Measurements from ENCODE around the gene HEG1.

The HEG1 gene

DNA sequence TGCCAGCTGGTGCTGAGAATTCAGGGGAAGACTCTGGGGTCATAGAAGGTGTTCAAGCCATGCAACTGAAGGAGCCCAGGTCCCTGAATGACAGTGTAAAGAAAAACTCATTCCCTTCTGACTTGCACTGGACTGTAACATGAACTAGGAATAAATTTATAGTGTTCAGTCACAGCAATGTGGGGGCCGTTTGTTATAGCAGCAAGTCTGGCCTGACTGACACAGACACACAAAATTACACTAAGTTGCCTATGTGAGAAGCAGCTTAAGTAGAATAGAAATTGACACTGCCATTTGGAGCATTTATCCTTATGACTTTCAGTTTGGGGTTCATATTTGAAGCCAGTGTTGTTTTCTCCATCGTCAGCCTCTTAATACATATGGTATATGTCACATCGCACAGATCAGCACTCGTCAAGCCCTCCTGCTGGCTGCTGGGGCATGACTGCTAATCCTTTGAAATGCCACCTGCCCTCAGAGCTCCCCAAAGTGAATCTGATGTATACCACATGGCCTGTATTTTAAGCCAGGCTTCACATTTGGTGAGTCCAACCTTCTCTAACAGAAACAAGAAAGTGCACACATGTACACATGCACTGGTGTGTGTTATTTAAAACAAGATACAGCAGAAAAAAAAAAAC lies 17.1 kb upstream of the HEG1 start:
- FAIRE-seq: no peak

DNA sequence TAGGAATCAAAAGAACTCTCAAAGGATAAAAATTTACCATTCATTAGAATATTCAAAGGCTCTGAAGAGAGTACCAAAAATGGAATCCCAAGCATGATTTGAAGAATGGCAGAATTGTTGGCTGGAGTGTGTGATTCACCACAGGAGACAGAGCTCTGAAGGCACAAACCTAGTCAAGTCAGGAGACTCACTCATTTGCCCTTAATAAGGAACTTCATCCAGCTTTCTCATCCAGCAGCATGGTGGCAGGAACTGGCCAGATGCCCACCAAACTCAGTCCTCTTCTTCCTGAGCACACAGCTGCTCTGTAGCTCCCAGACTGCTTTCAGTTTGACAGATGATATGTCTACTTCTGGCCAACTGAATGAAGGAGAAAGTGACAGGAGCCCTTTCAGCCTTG lies 16.5 kb upstream of the HEG1 start:
- no peak for DNase-seq (ENCODE audit: low spot score)
- no peak for FAIRE-seq

More for the DNA sequence above, 17.1 kb upstream of the HEG1 start:
- no peak for DNase-seq (ENCODE audit: low spot score)

DNA sequence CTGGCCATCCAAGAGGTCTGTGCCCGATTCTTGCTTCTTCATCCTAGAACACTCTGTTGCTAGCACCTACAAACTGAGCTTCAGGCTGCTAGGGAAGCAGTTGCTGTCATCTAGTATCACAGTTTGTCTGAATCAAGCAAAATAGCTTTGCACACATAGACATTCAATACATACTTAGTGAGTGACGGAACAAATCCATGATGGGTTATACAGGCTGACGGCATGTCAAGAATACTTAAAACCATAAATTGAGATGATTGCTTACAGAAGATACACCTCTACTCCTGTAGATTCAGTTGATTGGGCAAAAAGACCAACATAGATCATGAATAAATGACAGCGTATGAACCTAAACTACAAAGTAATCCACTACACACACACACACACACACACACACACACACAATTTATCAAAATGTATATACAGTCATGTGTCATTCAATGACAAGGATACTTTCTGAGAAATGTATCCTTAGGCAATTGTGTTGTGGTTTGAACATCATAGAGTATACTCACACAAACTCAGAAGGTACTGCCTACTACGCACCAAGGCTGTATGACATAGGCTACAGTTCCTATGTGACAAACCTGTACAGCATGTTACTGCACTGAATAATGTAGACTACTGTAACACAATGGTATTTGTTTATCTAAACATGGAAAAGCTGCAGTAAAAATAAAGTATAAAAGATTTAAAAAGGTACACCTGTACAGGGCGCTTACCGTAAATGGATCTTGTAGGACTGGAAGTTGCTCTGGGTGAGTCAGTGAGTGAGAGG lies 14.4 kb upstream of the HEG1 start:
- DNase-seq (ENCODE audit: low spot score) (no peak), FAIRE-seq (no peak)

DNA sequence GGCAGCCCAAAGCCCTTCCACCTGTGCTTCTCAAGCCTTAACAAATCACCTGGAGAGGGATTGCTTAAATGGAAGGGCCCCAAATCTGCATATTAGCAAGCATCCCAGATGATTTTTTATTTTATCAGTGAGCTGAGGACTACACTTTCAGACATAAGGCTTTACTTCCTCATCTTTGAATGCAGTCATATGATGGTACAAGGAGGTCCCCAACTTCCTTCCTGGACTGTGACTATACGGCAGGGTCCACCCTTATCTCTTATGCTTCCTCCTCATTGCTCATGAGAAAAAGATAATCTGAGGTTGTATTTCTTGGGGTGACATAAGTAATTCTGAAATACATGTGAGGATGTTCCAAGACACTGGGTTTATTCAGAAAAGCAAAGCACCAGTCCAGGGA lies 13.7 kb upstream of the HEG1 start:
- no peak for FAIRE-seq
- DNase-seq (ENCODE audit: low spot score): no peak

DNA sequence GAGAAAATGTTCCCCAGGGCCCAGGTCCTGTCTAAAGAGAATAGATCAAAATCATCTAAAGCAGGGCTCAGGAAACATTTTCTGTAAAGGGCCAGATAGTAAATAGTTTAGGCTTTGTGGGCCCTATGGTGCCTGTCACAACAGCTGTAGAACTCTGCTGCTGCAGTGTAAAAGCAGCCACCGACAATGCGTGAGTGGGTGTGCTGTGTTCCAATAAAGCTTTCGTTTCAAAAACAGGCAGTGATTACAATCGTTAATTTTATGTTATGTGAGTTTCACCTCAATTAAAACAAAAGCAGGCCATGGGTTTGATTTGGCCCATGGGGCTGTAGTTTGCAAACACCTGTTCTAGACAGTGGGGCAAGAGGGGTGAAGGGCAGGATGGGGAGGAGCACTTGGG lies 12.5 kb upstream of the HEG1 start:
- FAIRE-seq: no peak
- no peak for DNase-seq (ENCODE audit: low spot score)

DNA sequence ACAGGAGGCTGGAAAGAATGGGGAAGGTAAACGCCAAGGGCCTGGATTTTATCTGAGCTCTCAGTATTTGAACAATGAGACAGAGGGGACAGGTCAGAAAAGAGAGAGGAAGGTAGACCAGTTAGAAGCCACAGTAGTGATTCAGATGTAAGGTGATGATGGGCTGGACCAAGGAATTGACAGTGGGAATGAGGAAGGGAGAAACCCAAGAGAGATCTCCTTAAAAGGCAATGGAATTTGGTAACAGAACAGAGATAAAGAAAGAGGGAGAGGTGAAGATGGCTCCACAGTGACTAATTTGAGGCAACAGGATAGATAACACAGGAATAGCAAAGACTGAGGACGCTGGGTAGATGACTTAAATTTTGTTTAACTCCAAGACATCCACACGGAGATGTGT lies 11.4 kb upstream of the HEG1 start:
- FAIRE-seq: no peak
- peak; percentile 41 for DNase-seq (ENCODE audit: low spot score)

DNA sequence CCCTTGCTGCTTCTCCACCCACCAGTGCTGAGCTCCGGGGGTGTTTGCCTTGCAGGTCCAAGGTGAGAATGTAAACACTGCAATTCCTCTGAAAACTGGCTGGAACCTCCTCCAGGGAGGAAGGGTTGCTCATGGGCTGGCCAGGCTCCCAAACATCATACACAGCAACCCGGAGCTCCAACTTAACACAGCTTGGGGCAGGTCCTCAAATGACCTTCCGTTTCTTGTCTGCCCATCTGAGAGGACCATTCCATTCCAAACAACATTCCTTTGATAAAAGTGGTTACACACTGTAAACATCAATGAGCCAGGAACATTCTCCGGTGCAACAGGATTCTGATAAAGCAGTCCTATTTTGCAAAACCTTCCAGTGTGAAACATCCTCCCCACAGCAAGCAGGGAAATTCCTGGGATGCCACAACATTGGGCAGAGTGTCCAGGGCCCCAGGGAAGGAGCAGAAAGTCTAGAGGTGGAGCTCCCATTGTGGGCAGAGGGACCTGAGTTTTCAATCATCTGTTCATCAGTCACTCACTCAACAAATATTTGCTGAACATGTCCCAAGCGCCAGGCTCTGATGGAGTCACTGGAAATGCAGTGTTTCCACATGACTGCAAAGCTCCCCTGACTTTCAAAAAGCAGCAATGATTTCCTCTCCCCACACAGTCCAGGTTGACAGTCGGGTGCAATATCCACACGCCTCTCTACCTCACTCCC lies 7.3 kb upstream of the HEG1 start:
- FAIRE-seq: peak; percentile 88
- peak; percentile 96 for DNase-seq (ENCODE audit: low spot score)

DNA sequence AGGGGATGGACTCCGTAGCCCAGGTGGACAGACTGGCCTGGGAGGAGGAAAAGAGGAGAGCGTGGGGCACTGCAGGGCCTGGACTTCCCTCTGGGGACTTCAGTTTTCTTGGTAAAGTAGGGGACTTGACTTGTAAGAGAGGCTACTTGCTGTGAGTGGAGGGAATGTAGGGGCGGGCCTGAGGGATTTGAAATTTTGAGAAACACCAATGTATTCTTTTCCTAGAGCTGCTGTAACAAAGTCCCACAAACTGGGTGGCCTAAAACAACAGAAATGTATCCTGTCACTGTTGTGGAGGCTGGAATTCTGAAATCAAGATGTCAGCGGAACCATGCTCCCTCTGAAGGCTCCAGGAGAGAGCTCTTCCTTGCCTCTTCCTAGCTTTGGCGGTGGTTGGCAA lies 5.8 kb upstream of the HEG1 start:
- FAIRE-seq (no peak), DNase-seq (ENCODE audit: low spot score) (no peak)

DNA sequence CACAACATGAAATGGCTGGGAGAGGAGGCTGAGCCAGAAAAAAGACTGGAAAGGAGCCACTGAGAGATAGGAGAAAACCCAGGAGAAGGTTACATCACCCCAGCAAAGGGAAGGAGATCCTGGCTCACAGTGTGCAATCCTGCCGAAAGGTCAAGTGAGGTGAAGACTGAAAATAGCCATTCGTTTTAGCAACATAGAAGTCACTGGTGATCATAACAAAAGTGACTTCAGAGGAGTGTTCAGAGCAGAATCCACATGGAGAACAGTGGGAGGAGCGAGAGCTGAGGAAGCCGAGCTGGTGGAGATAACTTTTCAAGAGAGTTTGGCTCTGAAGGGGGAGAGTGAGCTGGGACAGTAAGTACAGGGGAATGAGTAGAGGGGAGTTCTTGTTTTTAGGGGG lies 5.4 kb upstream of the HEG1 start:
- FAIRE-seq (no peak), DNase-seq (ENCODE audit: low spot score) (peak; percentile 27)

DNA sequence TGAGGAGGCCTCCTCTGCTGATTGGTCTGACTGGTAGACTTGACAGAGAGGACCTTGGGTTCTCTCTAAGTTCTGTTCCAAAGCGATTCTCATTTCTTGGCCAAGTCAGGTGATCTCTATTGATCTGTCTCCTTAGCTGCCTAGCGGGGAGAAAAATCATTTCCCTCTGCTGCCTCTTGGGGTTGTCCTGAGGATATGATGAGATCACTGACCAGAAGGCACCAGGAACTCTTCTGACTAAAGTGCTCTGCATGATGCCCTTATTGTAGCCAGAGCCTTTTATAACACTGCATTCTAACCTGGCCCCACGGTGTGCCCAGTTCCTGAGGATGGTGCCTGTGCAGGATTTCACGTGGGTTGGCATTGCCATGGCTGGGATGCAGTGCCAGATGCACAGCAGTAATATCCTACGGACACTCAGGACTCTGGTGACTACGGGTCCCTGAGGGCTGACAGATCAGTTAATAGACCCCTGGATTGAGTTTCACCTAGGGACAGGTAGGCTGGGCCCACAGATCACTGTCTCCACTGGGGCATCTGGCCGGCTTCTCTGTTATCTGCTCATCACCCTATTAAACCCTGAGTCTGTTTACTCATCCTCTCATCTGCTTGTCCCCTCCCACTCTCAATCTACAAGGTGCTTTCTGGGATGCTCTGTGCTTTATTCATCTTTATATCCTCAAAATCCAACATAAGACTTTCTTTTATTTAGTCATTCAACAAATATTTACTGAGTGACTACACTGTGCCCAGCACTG lies 3.9 kb upstream of the HEG1 start:
- FAIRE-seq (no peak), DNase-seq (ENCODE audit: low spot score) (no peak)

DNA sequence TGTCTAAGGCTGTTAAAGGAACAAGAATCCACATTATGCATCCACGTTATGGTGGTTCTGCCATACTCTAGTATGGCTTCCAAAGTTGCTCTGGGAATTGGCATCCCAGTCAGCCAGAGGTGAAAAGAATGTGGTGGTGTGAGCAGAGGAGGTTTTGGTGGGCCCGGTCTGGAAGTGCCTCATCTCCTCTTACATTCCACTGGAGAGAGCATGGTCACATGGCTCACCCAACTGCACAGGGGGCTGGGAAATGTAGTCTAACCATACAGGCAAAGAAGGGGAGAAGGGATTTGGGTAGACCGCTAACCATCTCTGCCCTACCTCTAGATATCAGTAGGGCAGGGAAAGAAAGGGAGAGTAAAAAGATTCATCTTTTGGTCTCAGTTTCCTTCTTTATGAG lies 3.2 kb upstream of the HEG1 start:
- DNase-seq (ENCODE audit: low spot score) (no peak), FAIRE-seq (no peak)

DNA sequence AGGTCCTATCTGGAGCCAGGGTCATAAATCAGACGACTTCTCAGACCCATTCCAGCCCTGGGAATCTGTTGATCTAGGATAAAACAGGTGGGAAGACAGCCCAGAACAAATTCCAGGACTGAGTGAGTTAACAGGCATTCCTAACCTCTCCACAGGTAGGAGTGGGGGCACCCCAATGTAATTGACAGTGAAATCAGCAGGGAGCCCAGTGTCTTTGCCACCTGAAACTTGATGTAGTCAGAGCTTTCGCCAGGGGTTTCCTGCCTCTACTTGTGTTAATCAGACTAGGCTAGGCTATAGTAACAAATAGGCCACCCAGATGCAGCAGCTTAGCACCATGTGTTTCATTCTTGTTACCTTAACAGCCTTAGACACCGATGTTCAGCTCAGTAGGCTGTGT lies 2.7 kb upstream of the HEG1 start:
- FAIRE-seq: no peak
- DNase-seq (ENCODE audit: low spot score): no peak

DNA sequence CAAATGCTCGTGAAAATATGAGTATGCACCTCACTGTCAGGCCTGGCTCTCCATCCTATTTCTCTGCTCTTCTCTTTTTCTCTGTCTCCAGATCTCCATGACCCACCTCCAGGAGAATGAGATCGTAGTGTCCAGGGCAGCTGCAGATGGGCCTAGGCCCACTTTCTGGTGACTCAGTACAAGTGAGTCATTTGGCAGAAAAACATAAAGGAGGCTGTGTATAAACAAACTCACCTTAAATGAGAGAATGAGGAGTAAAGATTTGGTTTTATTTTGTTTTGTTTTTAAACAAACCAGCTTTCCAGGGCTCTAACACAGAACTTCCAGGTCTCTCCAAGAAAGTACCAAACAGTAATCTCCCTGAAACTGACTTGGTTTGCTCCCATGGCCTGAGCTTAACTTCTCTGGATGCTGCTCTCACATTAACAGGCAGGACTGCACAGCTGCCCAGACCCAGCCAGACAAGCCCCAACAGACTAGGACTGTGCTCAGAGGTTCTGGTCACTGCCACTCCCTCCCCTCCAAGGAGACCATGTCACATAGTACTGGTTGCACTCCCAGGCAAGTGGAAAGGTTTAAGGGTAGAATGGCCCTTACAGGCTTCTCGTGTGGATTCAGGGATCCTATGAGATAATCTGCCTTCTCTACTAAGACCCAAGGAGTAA lies 1.5 kb upstream of the HEG1 start:
- FAIRE-seq (peak; percentile 35), DNase-seq (ENCODE audit: low spot score) (peak; percentile 36)

DNA sequence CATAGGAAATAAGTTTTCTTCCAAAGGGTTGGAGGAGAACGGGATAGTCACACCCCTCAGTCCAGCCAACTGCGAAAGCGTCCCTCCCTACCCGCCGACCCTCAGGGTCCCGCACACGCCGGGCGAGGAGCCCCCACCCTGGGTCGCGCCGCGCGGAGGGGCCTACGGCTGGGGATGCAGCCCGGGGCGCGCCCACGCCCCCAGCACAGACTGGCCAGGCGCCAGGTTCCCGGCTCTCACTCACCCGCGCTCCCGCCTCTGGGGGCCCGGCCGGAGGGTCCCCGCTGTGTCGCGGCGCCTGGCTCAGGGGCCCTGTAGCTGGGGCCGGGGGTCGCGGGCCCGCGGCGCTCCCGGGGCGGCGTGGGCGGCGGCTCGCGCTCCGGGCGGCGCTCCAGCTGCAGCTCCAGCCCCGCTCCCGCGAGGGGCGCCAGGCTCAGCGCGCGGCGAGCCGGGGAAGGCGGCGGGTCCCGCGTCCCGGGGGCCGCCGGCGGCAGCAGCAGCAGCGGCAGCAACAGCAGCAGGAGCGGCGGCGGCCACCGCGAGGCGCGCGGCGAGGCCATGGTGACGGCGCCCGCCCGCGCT lies 375 bp downstream of the HEG1 start:
- FAIRE-seq: no peak

DNA sequence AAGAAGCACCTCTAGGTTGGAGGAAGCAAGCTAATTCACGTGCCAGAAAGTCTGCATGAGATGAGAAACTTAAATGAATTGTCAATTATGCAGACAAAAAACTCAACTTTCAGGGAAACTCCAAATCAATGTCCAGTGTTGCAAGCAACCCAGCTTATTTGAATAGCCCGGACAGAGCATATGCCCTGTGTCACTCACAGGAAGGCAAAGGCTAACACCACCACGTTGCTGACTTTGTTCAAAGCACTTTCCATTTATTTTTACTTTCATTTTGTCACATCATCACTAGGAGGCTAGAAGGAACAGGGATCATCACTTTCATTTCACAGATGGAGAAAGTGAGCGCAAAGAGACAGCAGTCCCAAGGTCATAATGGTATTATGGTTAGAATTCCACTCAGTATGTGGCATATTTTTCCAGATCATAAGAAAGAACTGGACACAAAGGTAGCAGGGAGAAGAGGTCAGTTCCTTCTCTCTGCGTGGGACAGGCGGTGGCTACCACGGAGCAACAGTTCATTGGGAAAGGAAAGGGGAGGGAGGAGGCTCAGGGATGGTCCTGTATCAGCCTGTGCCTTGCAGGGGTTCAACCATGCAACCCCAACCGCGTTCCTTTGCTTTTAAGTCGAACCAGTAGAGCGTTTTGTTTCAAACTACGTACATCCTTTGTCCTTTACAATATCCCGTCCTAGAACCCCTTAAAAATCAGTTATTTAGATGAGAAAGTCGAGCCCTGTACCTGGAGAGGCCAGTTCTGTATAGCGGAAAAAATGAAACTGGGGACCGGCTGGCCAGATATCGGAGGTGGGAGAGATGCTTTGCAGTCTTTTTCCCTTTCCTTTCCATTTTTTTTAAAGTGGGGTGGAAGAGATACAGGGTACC lies 1.1 kb downstream of the HEG1 start:
- peak; percentile 66 for DNase-seq (ENCODE audit: low spot score)

More for the DNA sequence above, 375 bp downstream of the HEG1 start:
- DNase-seq (ENCODE audit: low spot score): no peak

DNA sequence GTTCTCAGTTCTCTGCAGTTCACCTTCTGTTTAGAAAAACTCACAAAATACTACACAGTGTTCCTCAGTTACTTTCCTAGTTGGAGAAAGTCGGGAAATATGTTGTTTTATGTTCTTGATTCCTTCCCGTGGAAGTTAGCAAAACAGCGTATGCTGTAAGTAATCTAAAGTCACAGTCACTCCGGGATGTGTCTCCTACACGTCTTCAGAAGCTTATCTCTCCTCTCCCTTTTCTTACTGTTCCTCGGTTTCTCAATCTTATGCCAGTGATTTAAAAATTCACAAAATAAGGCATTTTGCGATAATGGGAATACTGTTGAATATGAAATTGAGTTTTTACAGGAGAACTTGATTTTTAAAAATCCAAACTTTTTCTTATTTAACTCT lies 1.7 kb downstream of the HEG1 start:
- no peak for FAIRE-seq

More for the DNA sequence above, 1.1 kb downstream of the HEG1 start:
- FAIRE-seq: peak; percentile 68

DNA sequence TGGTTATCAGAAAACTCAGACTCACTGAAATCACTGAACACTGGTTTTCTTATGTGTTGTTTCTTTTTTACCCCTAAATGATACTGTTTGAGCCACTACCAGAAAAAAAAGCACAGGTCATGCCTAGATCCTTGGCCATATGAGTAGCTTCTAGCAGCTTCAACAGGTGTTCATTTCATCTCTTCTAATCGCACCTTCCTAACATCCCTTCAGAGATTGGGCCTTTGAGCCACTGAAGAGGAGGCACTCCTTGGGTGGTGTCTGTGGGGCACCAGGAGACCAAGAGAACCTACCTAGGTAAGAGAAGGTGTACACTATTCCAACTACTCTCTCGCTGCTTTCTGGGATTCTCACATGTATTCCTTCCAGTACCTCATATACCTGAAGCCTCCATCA lies 2.5 kb downstream of the HEG1 start:
- no peak for FAIRE-seq
- DNase-seq (ENCODE audit: low spot score): no peak

More for the DNA sequence above, 1.7 kb downstream of the HEG1 start:
- no peak for DNase-seq (ENCODE audit: low spot score)

DNA sequence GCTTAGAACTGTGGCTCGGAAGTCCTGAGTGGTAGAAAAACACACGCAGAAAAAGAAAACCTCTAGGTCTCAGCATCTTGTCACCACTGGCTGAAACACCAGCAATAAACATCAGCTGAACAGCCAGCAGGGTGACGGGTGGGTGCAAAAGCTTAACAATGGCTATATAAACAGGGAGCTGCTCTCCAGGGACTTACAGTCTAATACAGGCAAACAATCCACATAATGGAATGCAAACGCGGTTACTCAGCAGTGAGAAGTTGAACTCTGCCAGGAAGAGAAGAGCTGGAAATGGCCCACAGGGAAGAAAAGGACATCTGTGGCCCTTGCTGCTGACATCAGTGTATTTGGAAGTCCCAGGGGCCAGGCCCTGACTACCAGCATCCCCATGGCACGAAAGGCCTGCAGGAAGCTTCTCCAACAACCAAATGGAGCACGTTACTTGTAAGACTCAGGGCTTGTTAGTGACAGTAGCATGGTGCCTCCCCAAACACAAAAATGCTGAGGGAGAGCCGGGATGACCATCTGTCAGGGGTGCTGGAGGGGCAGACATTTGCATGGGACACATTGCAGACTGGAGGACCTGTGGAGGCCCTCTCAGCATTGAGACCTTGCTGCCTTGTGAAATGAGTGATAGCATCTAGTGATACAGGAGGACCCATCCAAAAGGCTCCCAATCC lies 3.0 kb downstream of the HEG1 start:
- DNase-seq (ENCODE audit: low spot score) (peak; percentile 44), FAIRE-seq (no peak)

Measured in RCC 7860 (cell line).